NOMO-1 (cell line): ENCODE data around the gene DLD.
"Not testable (repeated sequence)": the region's sequence is repeated elsewhere in the genome, so short reads cannot be mapped to it uniquely, and the experiment has no call there.

ENCODE experiments used
- DNase-seq, 2 experiments: peaks; one replicate each; lab custom pipeline; 2025; ENCODE audit not compliant: unreplicated experiment in 2 of 2; lab: John Stamatoyannopoulos, UW

DLD gene, protein sequence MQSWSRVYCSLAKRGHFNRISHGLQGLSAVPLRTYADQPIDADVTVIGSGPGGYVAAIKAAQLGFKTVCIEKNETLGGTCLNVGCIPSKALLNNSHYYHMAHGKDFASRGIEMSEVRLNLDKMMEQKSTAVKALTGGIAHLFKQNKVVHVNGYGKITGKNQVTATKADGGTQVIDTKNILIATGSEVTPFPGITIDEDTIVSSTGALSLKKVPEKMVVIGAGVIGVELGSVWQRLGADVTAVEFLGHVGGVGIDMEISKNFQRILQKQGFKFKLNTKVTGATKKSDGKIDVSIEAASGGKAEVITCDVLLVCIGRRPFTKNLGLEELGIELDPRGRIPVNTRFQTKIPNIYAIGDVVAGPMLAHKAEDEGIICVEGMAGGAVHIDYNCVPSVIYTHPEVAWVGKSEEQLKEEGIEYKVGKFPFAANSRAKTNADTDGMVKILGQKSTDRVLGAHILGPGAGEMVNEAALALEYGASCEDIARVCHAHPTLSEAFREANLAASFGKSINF

DNA sequence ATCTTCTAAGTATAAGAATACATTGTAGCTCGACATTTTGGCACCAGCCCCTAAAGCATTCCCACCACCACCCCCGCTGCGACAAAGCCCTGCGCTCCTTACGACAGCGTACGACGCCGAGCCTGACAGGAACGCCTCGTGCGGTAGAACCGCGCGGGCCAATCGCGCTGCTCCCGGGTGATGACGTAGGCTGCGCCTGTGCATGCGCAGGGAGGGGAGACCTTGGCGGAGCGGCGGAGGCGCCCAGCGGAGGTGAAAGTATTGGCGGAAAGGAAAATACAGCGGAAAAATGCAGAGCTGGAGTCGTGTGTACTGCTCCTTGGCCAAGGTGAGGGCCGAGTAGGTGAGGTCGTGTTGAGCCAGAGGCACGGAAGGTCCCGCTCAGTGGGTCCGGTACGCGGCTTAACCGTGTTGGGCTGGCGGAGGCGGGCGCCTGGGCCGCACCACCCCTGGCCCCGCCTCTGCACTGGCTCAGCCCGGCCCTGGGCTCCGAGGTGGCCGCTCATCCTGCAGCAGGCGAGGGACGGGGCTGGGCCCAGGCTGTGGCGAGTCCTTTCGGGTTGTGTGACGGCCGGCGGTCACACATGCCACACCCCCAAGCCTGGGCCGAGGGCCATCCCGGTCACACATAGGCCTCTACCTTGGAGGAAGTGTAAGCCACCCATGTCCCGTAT lies at the start of gene DLD:
Gene DLD, plus strand, starts transcription at position 222 of the 674 bp plus-strand sequence. Its CDS starts 68 bp downstream, at position 290.
- peak; percentile 79 to 82 for DNase-seq

DNA sequence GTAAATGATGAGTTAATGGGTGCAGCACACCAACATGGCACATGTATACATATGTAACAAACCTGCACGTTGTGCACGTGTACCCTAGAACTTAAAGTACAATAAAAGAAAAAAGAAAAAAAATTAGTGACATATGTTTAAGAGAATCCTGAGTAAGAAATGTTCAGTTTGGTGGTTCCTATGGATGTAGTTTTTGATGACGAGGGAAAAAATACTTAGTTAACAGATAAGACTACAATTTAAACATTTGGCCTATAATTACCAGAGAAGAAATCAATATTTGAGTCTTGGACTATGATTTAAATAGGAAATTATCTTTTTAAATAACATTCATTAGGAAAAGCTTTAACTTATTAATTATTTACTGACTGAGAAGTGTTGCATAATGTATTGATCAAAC lies 48.8 kb upstream of the DLD start:
- DNase-seq: no peak

DNA sequence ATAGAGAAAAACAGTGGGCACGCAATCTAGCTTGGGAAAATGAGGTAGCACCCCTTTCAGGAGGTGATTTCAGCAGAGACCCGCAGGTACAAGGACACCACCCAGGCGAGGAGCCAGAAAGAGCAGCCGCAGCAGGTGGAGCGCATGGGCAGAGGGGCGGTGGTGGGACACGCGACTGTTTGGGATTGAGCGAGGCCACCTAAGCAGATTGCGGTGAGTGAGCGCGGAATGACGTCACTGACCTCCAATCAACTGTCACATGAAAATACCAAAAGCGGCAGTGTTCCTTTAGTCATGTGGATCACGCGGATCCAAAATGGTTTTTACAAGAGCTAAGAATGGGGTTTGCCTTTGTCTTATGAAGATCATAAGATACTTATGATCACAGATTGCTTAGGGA lies 47.8 kb upstream of the DLD start:
- DNase-seq: no peak

DNA sequence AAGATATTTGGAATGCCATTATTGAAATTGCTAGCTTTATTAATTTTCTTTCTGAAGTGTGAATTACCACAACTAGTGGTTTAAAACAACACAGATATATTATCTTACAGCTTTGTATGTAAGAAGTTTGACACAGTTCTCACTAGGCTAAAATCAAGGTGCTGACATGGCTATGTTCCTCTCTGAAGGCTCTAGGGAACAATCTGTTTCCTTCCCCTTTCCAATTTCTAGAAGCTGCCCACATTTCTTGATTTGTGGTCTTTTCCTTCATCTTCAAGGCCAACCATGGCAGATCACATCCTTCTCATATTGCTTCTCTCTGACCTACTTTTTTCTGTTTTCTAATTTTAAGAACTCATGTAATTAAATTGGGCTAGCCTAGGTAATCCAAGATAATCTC lies 44.7 kb upstream of the DLD start:
- DNase-seq: peak in 1 of 2 experiments; percentile 24

DNA sequence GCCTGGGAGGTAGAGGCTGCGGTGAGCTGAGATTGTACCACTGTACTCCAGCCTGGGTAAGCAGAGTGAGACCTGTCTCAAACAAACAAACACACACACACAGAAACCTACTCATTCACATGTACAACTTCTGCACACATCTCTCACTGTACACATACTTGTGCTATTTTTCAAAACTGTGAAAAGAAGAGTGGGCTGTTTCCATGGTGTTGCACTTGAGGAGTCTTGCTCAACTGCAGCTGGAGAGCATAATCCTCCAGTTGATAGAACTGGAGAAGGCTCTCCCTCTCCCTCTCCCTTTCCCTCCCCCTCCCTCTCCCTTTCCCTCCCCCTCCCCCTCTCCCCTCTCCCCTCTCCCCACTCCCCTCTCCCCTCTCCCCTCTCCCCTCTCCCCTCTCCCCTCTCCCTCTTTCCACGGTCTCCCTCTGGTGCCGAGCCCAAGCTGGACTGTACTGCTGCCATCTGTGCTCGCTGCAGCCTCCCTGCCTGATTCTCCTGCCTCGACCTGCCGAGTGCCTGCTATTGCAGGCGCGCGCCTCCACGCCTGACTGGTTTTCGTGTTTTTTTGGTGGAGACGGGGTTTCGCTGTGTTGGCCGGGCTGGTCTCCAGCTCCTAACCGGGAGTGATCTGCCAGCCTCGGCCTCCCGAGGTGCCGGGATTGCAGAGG lies 43.7 kb upstream of the DLD start:
- DNase-seq: no peak

DNA sequence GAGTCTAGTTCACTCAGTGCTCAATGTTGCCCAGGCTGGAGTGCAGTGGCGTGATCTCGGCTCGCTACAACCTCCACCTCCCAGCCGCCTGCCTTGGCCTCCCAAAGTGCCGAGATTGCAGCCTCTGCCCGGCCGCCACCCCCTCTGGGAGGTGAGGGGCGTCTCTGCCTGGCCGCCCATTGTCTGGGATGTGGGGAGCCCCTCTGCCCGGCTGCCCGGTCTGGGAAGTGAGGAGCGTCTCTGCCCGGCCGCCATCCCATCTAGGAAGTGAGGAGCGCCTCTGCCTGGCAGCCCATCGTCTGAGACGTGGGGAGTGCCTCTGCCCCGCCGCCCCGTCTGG lies 43.2 kb upstream of the DLD start:
- not testable (repeated sequence) for DNase-seq

DNA sequence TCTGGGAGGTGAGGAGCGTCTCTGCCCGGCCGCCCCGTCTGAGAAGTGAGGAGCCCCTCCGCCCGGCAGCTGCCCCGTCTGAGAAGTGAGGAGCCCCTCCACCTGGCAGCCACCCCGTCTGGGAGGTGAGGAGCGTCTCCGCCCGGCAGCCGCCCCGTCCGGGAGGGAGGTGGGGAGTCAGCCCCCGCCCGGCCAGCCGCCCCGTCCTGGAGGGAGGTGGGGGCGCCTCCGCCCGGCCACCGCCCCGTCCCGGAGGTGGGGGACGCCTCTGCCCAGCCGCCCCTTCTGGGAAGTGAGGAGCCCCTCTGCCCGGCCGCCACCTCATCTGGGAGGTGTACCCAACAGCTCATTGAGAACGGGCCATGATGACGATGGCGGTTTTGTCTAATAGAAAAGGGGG lies 42.8 kb upstream of the DLD start:
- not testable (repeated sequence) for DNase-seq

DNA sequence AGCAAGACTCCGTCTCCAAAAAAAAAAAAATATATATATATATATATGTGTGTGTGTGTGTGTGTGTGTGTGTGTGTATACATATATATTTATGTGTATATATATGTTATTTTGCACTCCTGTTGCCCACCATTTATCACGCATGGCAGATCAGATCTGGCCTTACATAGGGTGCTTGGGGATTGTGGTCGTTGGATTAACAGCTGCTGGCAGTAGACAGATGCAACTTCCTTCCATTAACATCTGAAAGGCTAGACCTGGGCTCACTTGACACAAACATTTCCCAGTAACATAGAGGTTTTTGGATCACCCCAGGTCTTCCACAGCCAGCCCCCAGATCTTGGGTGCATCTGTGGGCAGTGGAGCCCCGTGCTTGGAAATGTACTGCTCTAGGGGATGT lies 40.8 kb upstream of the DLD start:
- DNase-seq: no peak

DNA sequence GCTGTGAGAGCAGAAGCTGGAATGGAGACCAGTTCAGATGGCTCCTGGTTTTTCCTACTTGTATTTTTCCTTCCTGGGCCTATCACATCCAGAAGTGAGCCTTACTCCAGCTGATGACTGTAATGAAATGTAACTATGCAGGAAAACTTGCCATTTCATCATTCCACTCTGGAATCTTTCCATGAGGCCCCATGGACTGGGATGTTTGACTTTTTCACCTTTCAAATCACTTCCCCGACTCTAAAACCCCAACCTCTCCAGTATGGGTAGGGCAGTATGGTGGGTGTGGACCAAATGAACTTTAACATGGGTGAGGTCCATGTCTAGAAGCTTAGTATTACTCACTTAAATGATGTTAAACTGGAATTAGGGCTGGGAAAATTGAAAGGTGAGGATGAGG lies 40.3 kb upstream of the DLD start:
- DNase-seq: no peak

DNA sequence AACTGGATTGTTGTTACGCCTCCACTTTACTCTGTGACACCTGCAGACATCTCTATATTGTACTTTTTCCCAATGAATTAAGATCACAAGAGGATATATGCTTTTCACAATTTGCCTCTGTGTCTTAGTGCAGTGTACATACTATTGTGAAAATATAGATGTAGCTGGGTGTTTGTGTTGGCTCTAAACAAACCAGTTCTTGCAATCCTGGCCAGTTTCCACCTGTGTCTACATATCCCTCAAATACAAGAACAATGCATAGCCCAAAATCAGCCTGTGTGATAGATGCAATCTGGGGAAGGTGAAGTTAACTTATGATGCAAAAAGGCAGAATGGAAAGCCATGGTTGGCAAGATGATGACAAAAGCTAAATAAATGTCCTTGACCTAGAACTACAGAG lies 36.5 kb upstream of the DLD start:
- DNase-seq: no peak

DNA sequence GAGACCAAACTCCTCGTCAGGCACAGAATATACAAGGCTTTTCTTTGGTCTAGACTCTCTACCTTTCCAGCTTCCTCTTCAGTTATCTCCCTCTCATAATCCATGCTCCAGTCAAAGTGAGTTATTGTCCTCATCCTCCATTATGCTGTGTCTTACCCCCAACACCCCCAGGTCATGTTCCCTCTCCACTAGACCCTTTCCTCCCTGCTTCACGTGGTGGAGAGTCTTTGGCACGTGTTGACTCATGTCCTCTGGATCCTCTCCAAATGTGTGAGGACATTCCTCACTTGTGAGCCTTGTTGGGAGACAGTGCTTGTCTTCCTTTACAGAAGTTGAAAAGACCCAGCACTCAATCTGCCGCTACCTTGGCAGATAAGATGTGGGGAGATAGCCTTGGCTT lies 36.0 kb upstream of the DLD start:
- DNase-seq: no peak

DNA sequence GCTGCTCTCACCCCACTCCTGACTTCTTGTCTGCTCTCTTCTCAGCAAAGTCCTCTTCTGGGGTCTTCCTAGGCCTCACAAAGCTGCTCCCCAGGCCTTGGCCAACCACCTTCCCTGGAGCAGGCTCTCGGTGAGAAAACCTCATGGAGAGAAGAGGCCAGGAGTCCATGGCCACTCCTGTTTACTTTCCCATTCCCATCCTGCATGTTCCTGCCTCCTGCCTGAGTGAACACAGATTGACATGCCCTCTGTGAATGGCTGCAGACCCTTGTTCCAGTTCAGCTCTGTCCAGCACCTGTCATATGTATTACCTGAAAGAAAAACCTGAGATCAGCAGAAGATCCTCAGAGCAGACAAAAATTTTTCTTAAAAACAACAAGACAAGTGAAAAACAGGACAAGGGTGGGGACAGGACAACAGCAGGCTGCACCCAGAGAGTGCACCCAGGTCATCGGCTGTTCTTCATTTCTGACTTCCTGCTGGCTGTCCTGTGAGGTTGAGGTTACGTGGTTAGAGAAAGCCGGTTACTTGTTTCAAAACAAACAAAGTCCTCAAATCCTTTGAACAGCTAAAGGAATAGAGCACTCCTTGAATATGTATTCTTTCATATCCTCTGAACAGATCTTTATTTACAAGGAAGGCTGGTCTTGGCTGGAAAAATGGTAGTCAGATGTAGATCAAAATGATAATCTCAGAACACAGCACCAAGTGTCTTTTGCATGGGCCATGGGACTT lies 34.0 kb upstream of the DLD start:
- peak in 1 of 2 experiments; percentile 3 for DNase-seq

DNA sequence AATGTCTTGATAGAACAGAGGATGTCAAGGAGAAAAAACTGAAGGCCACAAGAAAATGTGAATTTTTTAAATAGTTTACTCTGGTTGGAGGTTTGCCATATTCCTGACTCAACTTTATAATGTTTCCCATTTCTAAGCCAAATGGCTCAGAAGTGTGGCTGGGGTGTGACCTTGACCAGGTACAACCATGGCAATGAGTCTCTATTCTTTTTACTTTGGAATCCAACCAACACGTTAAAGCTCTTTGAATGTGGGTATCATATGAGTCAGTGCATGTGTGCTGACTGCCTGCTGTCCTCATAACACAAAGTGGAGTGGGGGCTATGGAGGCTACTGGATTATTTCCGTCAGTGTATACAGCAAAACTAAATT lies 33.5 kb upstream of the DLD start:
- no peak for DNase-seq

DNA sequence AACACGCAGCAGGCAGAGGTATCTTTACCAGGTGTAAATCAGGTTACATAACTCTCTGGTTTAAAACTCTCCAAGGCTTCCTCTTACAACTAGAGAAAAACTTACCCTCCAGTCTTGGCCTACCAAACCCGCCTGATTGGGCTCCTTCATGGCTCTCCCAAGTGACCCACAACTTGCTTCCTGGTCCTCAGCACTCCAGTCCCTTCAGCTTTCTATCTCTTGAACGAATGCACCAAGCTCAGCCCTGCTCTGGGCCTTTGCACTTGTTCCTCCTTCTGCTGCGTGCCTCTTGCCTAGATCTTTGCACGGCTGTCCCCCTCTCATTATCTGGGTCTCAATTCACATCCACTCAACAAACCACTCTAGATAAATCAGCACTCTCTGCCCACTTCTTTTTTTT lies 32.7 kb upstream of the DLD start:
- DNase-seq: no peak

DNA sequence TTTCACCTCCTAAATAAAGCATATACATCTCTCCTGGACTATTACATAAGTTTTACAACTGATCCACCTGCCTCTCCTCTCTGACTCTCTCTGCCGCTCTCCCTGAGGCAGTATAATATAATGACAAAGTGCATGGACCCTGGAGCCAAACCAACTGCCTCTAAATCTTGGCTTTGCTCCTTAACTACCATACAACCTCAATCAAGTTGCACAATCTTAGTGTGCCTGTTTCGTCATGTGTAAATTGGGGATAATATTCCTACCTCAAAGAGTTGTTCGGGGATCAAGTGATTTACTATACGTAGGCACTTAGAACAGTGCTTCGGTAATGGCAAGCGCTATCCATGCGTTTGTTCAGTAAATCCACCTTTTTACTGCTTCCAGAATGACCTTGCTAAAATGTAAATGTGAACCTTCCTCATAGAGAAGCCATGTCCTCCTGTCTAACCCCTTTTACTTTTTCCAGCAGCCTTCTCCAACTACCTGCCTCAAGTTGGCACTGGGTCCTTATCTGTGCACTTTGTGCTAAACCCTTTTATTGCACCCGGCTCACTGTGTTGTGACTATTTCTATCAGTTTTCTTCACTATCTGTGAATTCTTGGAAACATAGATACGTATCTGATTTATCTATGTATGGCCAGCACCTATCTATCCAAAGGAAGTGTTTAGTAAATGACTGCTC lies 30.6 kb upstream of the DLD start:
- DNase-seq: no peak

DNA sequence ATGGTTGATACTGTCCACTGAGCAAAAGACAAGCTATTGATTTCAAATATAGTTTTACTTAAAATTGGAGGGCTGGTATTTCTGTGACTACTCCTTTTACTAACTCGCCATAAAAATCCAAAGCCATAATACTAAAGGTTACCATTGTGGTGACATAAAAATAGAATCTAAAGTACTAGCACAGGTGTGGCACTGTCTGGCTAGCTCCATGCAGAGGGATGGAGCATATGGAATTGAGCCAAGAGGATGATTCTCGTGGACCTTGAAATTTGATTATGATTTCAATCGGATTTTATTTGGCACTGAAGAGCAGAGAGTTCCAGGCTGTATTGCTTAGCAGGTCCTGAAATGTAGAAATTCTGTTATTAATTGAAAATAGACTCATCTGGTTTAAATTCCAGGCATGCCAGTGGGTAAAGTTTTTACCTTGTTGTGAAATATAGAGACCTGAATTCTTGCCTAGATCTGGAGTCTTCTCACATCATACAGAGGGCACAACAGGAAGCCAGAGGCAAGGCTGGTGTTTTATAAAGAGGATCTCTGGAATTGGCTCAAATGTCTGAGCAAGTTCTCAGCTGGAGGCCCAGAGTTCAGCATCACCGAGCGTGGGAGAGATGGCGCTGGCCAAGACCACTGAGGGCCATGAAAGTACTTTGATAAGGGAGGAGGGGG lies 29.9 kb upstream of the DLD start:
- DNase-seq: no peak

DNA sequence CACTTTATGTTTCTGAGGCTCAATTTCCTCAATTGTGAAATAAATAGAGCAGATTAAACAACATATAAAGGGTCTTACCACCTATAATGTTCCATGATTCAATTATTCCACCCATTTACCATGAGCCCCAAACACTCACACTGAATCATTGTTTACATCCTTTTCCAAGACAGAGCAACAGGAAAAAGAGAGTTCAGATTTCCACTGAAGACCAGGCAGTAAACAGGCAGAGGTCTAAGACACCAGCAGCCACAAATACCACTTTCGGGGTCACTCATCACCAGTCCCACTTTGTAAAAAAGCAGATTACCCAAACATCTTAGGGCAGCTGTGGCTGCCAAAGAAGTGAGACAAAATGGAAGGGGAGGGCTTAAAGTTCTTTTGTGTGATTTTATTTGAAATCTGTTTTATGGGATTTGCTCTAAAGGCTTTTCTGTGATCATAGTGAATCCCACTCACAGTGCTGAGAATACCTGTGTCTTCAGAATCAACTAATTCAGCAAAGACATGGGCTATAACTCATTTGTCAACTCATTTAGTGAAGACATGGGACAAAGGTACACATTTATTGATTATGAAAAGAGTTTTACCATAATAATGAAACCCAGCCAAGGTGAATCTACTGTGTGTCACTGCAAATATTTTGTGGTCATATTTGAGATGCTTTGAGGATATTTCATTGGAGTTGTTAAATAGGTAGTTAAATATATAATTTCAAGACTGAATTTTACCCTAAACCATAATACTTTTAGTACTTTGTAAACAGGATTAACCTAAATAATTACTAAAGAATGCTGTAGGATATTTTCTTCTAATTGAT lies 24.8 kb upstream of the DLD start:
- no peak for DNase-seq

DNA sequence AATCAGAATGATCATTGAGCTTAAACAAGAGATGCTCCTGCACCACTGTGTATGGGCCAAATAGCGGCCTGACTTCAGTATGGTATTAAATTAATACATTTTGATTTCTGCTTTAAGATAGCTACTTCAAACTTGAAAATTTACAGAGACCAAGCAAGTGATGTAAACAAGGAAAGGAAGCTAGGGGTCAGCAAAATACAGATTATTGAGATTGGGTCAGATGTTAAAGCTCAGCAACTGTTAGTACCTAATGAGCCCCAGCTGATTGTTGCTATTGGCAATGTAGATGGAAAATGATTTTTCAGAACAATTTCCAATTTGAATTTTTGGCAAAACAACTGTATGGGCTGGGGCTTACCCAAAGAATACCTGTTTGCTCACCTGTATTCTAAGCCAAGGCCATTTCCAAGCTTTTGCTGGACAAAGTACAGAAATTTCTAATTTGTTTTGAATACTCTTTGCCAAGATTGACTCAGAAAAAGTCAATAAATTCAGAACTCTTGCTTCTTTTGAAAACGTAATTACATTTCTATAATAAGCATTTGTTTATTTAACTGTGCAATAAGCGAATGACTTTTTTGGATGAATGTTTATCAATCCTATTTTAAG lies 23.0 kb upstream of the DLD start:
- DNase-seq: no peak
